HCT116 (cell line): ENCODE results near the gene OAT. TPM values are rescaled to one million over a fixed set of nuclear protein-coding genes. Genes with fewer than 3 reads are reported as not detected.

Experiments
- total RNA-seq: library from RNA; stranded (reverse); gene quantifications from one replicate; pipeline ENCODE4 v1.2.1, GENCODE V29; 2021; ENCODE audit not compliant: unreplicated experiment

Gene OAT
- total RNA-seq, 1 experiment from 2014 or later, result 133 TPM

Other genes starting within 250 kb of the OAT start
- gene NKX1-2, start 31.1 kb upstream of the OAT start, total RNA-seq, result 3.4 TPM
- gene LHPP, start 42.9 kb upstream of the OAT start, total RNA-seq, result 45.8 TPM